HepG2 (cell line): Measurements from ENCODE around the gene HSCB. TPM values are rescaled to one million over a fixed set of nuclear protein-coding genes. Genes with fewer than 3 reads are reported as not detected.

ENCODE experiments used
- AHR ChIP-seq: IDR thresholded peaks from 2 replicates; pipeline ENCODE4 v1.6.1; 2018; ENCODE audit warnings: missing genetic modification reagents, missing compliant biosample characterization
- ATAD3A ChIP-seq: sonication (generic); formaldehyde crosslinking; IDR thresholded peaks from 2 replicates; pipeline ENCODE4 v1.4.0; 2020; ENCODE audit warnings: missing genetic modification reagents
- KLF15 ChIP-seq: sonication (generic); formaldehyde crosslinking; IDR thresholded peaks from 2 replicates; pipeline ENCODE4 v1.8.1; 2023; ENCODE audit warnings: borderline replicate concordance, mild to moderate bottlenecking, inconsistent platforms, missing genetic modification reagents, mixed read lengths
- SAFB2 ChIP-seq: sonication (generic); formaldehyde crosslinking; IDR thresholded peaks from 2 replicates; pipeline ENCODE4 v1.5.1; 2020; ENCODE audit warnings: missing genetic modification reagents, low read depth, mild to moderate bottlenecking, borderline replicate concordance
- SATB2 ChIP-seq: sonication (generic); formaldehyde crosslinking; IDR thresholded peaks from 2 replicates; pipeline ENCODE4 v1.5.0; 2020; ENCODE audit warnings: missing genetic modification reagents
- ZMYM4 ChIP-seq: sonication (generic); formaldehyde crosslinking; IDR thresholded peaks from 2 replicates; pipeline ENCODE4 v1.8.1; 2023; ENCODE audit warnings: mild to moderate bottlenecking, missing genetic modification reagents
- ZNF225 ChIP-seq: sonication (generic); formaldehyde crosslinking; IDR thresholded peaks from 2 replicates; pipeline ENCODE4 v1.4.0; 2020; ENCODE audit warnings: mild to moderate bottlenecking, missing genetic modification reagents
- ZNF256 ChIP-seq: sonication (generic); formaldehyde crosslinking; conservative IDR thresholded peaks from 2 replicates; pipeline ENCODE4 v1.4.0; 2020; ENCODE audit warnings: missing genetic modification reagents
- ZNF557 ChIP-seq: sonication (generic); formaldehyde crosslinking; IDR thresholded peaks from 2 replicates; pipeline ENCODE4 v1.4.0; 2020; ENCODE audit warnings: missing genetic modification reagents
- ZNF562 ChIP-seq: sonication (generic); formaldehyde crosslinking; IDR thresholded peaks from 2 replicates; pipeline ENCODE4 v1.8.0; 2022; ENCODE audit warnings: missing genetic modification reagents, borderline replicate concordance
- ZNF7 ChIP-seq: IDR thresholded peaks from 2 replicates; pipeline ENCODE4 v1.6.1; 2016; ENCODE audit warnings: missing biosample characterization, missing genetic modification reagents
- ZNF83 ChIP-seq: sonication (generic); formaldehyde crosslinking; IDR thresholded peaks from 2 replicates; pipeline ENCODE4 v1.4.0; 2020; ENCODE audit warnings: missing genetic modification reagents, mild to moderate bottlenecking, borderline replicate concordance
- ZNF839 ChIP-seq: sonication (generic); formaldehyde crosslinking; IDR thresholded peaks from 2 replicates; pipeline ENCODE4 v1.4.0; 2020; ENCODE audit warnings: missing genetic modification reagents, mild to moderate bottlenecking, borderline replicate concordance
- ZNF878 ChIP-seq: sonication (generic); formaldehyde crosslinking; IDR thresholded peaks from 2 replicates; pipeline ENCODE4 v1.8.1; 2023; ENCODE audit warnings: mild to moderate bottlenecking, missing genetic modification reagents, moderate library complexity
- polyA plus RNA-seq, 8 experiments: library from polyadenylated mRNA; depleted of rRNA in 3 of 8; stranded (reverse) in 7 of 8; unstranded in 1 of 8; fragments of >200 nt; fragmentation: Illumina TruSeq in 4 of 8; extraction: Trizol in 4 of 8; gene quantifications; 2 replicates each; pipeline versions ENCODE4 v1.2.1 to v1.2.3, GENCODE V29; 2011 to 2016; ENCODE audit warnings: low read depth in 4 of 8, missing spikeins in 1 of 8, mixed read lengths in 1 of 8; ENCODE audit not compliant: insufficient read depth in 1 of 8
- total RNA-seq, 5 experiments: library from RNA; depleted of rRNA; stranded (reverse); fragments of >200 nt; fragmentation: Illumina TruSeq; extraction: Trizol; gene quantifications; 2 replicates each; pipeline ENCODE4 v1.2.3, GENCODE V29; 2016; ENCODE audit warnings: low read depth in 1 of 5
- TF ChIP-seq, protein P1 (sequence below): sonication (generic); formaldehyde crosslinking; IDR thresholded peaks from 2 replicates; pipeline ENCODE4 v1.4.0; 2020; ENCODE audit warnings: missing genetic modification reagents
- TF ChIP-seq, protein P2 (sequence below): sonication (generic); formaldehyde crosslinking; IDR thresholded peaks from 2 replicates; pipeline ENCODE4 v1.8.0; 2022; ENCODE audit warnings: low read depth, missing genetic modification reagents
- TF ChIP-seq, protein P3 (sequence below): sonication (generic); formaldehyde crosslinking; IDR thresholded peaks from 2 replicates; pipeline ENCODE4 v1.4.0; 2020; ENCODE audit warnings: missing genetic modification reagents, borderline replicate concordance
- TF ChIP-seq, protein P4 (sequence below): sonication (generic); formaldehyde crosslinking; IDR thresholded peaks from 2 replicates; pipeline ENCODE4 v1.5.0; 2020; ENCODE audit warnings: missing genetic modification reagents
- TF ChIP-seq, protein P5 (sequence below): sonication (generic); formaldehyde crosslinking; IDR thresholded peaks from 2 replicates; pipeline ENCODE4 v1.5.0; 2020; ENCODE audit warnings: mild to moderate bottlenecking, missing genetic modification reagents
- TF ChIP-seq, protein P6 (sequence below): fragments of 450-650 bp; IDR thresholded peaks from 2 replicates; pipeline ENCODE4 v1.6.1; 2017

The HSCB gene
- total and polyA plus RNA-seq, 2 of the 13 experiments (the other 11 are each of a cell fraction or from before 2014, with no cell fraction given): 15.4 to 20.9 TPM

DNA sequence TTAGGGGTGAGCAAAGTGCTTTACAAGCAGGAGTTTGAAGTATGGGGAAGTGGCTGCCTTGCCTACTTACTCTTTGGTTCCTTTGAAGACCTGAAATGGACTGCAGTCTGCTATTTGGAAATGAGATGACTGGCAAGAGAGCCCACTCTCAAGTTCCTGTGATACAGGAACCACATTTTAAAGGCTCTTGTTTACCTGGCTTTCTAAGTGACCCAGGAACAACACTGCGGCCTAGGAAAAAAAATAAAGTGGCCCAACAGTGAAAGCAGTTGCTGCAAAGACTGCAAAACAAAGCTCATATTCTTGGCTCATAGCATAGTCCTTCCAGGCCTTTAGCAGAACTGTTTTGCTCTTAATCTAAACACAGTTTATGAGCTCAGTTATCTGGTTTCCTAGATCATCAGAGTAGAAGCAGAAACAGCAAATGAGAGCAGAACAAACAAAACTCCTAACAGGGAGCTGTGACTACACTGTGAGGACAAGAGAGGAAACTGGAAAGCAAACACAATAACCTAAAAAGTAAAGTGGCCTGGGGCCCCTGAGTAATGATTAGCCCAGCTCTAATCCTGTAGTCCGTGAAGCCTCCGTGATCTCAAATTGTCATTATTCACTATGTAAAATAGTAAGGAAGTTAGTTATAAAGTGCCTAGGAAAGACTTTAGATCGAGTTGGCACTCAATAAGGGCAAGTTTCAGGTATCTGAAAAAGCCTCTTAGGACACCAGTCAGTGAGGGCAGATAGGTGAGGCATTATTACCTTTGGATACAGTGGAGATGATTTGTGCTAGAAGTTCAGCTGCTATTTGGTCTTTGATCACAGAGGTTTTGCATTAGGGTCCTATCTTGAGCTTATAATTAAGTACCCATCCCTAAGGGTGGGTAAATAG lies 42.2 kb downstream of the HSCB start (continued):
- TF ChIP-seq, protein P1, sequence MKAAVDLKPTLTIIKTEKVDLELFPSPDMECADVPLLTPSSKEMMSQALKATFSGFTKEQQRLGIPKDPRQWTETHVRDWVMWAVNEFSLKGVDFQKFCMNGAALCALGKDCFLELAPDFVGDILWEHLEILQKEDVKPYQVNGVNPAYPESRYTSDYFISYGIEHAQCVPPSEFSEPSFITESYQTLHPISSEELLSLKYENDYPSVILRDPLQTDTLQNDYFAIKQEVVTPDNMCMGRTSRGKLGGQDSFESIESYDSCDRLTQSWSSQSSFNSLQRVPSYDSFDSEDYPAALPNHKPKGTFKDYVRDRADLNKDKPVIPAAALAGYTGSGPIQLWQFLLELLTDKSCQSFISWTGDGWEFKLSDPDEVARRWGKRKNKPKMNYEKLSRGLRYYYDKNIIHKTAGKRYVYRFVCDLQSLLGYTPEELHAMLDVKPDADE (CRISPR knock-in tag): no peak
- TF ChIP-seq ZNF7 (CRISPR knock-in tag) (no peak), ZNF839 (CRISPR knock-in tag) (no peak), ZNF562 (no peak), SAFB2 (CRISPR knock-in tag) (no peak; the same call in 1 of the 2 replicates), ZNF83 (no peak), ZNF256 (CRISPR knock-in tag) (no peak), SATB2 (no peak), ATAD3A (no peak), ZNF557 (CRISPR knock-in tag) (peak; percentile 69; the same call in 1 of the 2 replicates), KLF15 (no peak), ZNF878 (no peak), ZNF225 (CRISPR knock-in tag) (no peak), AHR (CRISPR knock-in tag) (no peak; the same call in 1 of the 2 replicates), ZMYM4 (CRISPR knock-in tag) (peak; percentile 36; the same call in 1 of the 2 replicates)
- TF ChIP-seq, protein P2, sequence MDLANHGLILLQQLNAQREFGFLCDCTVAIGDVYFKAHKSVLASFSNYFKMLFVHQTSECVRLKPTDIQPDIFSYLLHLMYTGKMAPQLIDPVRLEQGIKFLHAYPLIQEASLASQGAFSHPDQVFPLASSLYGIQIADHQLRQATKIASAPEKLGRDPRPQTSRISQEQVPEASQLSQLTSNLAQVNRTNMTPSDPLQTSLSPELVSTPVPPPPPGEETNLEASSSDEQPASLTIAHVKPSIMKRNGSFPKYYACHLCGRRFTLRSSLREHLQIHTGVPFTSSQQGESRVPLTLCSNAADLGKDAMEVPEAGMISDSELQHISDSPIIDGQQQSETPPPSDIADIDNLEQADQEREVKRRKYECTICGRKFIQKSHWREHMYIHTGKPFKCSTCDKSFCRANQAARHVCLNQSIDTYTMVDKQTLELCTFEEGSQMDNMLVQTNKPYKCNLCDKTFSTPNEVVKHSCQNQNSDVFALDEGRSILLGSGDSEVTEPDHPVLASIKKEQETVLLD: no peak
- TF ChIP-seq, protein P3, sequence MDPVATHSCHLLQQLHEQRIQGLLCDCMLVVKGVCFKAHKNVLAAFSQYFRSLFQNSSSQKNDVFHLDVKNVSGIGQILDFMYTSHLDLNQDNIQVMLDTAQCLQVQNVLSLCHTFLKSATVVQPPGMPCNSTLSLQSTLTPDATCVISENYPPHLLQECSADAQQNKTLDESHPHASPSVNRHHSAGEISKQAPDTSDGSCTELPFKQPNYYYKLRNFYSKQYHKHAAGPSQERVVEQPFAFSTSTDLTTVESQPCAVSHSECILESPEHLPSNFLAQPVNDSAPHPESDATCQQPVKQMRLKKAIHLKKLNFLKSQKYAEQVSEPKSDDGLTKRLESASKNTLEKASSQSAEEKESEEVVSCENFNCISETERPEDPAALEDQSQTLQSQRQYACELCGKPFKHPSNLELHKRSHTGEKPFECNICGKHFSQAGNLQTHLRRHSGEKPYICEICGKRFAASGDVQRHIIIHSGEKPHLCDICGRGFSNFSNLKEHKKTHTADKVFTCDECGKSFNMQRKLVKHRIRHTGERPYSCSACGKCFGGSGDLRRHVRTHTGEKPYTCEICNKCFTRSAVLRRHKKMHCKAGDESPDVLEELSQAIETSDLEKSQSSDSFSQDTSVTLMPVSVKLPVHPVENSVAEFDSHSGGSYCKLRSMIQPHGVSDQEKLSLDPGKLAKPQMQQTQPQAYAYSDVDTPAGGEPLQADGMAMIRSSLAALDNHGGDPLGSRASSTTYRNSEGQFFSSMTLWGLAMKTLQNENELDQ (CRISPR knock-in tag): no peak
- TF ChIP-seq, protein P4, sequence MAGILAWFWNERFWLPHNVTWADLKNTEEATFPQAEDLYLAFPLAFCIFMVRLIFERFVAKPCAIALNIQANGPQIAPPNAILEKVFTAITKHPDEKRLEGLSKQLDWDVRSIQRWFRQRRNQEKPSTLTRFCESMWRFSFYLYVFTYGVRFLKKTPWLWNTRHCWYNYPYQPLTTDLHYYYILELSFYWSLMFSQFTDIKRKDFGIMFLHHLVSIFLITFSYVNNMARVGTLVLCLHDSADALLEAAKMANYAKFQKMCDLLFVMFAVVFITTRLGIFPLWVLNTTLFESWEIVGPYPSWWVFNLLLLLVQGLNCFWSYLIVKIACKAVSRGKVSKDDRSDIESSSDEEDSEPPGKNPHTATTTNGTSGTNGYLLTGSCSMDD (CRISPR knock-in tag): no peak
- TF ChIP-seq, protein P5, sequence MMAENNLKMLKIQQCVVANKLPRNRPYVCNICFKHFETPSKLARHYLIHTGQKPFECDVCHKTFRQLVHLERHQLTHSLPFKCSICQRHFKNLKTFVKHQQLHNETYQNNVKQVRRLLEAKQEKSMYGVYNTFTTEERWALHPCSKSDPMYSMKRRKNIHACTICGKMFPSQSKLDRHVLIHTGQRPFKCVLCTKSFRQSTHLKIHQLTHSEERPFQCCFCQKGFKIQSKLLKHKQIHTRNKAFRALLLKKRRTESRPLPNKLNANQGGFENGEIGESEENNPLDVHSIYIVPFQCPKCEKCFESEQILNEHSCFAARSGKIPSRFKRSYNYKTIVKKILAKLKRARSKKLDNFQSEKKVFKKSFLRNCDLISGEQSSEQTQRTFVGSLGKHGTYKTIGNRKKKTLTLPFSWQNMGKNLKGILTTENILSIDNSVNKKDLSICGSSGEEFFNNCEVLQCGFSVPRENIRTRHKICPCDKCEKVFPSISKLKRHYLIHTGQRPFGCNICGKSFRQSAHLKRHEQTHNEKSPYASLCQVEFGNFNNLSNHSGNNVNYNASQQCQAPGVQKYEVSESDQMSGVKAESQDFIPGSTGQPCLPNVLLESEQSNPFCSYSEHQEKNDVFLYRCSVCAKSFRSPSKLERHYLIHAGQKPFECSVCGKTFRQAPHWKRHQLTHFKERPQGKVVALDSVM (CRISPR knock-in tag): no peak; the same call in 1 of the 2 replicates
- TF ChIP-seq, protein P6, sequence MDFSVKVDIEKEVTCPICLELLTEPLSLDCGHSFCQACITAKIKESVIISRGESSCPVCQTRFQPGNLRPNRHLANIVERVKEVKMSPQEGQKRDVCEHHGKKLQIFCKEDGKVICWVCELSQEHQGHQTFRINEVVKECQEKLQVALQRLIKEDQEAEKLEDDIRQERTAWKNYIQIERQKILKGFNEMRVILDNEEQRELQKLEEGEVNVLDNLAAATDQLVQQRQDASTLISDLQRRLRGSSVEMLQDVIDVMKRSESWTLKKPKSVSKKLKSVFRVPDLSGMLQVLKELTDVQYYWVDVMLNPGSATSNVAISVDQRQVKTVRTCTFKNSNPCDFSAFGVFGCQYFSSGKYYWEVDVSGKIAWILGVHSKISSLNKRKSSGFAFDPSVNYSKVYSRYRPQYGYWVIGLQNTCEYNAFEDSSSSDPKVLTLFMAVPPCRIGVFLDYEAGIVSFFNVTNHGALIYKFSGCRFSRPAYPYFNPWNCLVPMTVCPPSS: no peak
